NCI-H1930 (cell line): ENCODE data around the gene DSG2.
"Not testable (repeated sequence)": the region's sequence is repeated elsewhere in the genome, so short reads cannot be mapped to it uniquely, and the experiment has no call there.

Source experiments
- DNase-seq, 2 experiments: peaks; one replicate each; lab custom pipeline; 2025; lab: John Stamatoyannopoulos, UW

DSG2 gene

GRCh38 chr18:31497836-31498573 lies at the start of gene DSG2:
DSG2 (plus strand) TSS chr18:31498177; CDS start chr18:31498252, 75 bp downstream.
- DNase-seq: peak; percentile 71 to 85

- DNase-seq: no peak
Measured at GRCh38 chr18:31450409-31450808, 47.6 kb upstream of the DSG2 start.

- DNase-seq: no peak
Measured at GRCh38 chr18:31451625-31452024, 46.4 kb upstream of the DSG2 start.

DNA sequence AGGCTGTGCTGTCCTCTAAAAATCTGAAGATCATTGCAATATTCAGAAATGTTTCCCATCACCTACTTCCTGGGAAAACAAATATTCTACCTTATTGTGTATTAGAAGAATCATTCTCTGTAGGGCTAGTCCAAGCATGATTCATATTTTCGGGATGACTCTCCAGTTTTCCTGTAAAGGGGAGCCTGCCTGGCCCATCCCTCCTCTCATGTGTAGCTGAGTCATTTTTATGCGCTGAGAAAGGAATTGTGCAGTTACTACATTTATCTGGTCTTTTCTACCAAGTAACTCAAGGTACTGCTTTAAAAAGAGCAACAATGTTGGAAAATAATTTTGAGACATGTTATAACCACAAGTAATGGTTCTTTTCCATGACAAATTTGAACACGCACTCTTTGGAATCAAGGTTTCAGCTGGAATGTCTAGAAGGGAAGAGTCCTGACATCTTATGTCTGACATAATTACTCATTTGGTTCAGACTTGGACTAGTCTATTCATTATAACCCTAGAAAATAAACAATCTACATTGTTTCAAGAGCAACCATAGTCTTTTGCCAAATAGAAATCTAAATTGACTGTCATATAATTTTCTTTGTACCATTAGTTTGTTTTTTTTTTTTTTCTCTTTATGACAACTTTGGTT lies 43.8 kb upstream of the DSG2 start:
- no peak for DNase-seq

- no peak for DNase-seq
Measured at GRCh38 chr18:31469629-31470028, 28.3 kb upstream of the DSG2 start.

GRCh38 chr18:31478688-31479087 lies 19.3 kb upstream of the DSG2 start:
- no peak for DNase-seq

GRCh38 chr18:31482051-31482450 lies 15.9 kb upstream of the DSG2 start:
- DNase-seq: no peak

GRCh38 chr18:31483396-31483795 lies 14.6 kb upstream of the DSG2 start:
- no peak for DNase-seq

- no peak for DNase-seq
Measured at GRCh38 chr18:31484461-31484860, 13.5 kb upstream of the DSG2 start.

GRCh38 chr18:31486165-31486564 lies 11.8 kb upstream of the DSG2 start:
- DNase-seq: no peak

GRCh38 chr18:31487246-31488015 lies 10.5 kb upstream of the DSG2 start:
- DNase-seq: no peak

DNA sequence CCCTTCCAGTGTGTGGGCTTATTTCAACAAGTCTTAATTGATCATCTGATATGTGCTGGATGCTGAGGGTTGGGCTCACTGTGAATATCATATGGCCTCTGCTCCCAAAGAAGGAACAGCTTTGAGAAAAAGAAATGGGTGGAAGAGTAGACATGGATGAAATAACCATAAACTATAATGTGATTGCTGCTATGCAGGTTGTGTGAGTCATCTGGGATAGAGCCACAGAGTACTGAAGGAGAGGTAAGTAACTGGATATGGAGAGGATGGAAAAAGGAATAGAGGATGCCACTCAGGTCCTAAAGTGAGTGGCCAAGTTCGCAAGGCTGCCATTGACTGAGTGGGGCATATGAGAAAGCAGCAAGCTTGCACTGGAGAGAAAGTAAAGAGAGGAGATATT lies 8.7 kb upstream of the DSG2 start:
- DNase-seq: no peak

GRCh38 chr18:31490387-31490786 lies 7.6 kb upstream of the DSG2 start:
- DNase-seq: no peak

DNA sequence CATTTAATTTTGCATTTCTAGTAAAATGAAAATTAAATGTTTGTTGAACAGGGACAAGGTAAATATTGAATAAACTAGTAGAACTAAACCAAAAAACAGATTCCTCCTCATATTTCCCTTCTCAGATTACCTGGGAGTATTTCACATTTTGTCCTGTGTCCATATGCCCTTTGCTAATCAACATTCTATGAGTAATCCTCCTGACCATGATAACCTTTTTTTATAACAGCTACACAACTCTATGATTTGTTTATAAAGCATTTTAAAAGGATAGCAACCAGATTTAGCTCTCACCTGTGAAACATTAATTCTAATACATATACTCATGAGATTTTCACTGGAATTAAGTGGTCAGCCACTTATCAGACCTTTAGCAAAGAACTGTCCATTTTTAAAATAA lies 7.1 kb upstream of the DSG2 start:
- no peak for DNase-seq

- DNase-seq: no peak
Measured at GRCh38 chr18:31491586-31491985, 6.4 kb upstream of the DSG2 start.

DNA sequence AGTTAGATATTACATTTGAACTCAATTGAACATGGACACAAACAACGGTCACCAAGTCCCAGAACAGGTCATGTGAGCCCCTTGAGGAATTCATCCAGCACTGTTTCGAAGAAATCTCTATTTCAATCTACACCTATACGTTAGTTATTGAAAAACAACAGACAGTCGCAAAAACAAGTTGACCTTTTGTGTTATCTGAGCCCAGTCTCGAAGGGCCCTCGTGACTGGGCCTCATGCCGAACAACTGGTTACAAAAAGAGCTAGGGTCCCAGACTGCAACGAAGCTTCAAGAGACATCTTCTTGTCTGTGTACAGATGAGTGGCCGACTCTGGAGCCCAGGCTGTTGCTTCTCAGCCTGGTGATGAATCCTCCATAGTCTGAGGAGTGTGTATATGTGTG lies 5.3 kb upstream of the DSG2 start:
- DNase-seq: no peak

GRCh38 chr18:31493171-31493570 lies 4.8 kb upstream of the DSG2 start:
- DNase-seq: no peak

DNA sequence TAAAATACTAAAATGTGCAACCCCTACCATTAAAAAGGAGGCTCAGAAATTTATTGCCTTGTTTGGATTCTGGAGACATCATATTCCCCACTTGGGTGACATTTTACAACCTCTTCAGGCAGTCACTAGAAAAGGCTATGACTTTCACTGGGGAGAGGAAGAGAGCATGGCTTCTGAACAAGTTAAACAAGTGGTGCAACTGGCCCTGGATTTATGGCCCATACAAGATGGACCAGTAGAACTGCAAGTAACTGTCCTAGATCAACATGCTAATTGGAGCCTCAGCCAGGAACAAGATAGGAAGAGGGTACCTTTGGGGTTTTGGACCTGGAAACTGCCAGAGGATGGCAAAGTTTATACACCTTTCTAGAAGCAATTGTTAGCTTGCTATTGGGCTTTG lies 4.0 kb upstream of the DSG2 start:
- DNase-seq: no peak

GRCh38 chr18:31494705-31495244 lies 3.2 kb upstream of the DSG2 start:
- DNase-seq: not testable (repeated sequence)

- peak in 1 of 2 experiments; percentile 59 for DNase-seq
Measured at GRCh38 chr18:31497404-31497835, 557 bp upstream of the DSG2 start.

- peak in 1 of 2 experiments; percentile 8 for DNase-seq
Measured at GRCh38 chr18:31498574-31499524, 872 bp downstream of the DSG2 start.
